Lower leg skin (tissue), 3 donors: ENCODE data around the gene ERCC6.

Experiments used
- CTCF ChIP-seq, 3 donors: fragments of 450-650 bp; IDR thresholded peaks; one replicate each; pipeline ENCODE4 v1.5.1; 2016; ENCODE audit warnings: antibody characterized with exemption in 3 of 3, mild to moderate bottlenecking in 3 of 3, moderate library complexity in 2 of 3
- POLR2A ChIP-seq, 2 donors: fragments of 450-650 bp; IDR thresholded peaks; one replicate each; pipeline ENCODE4 v1.6.1; 2016 to 2017; ENCODE audit warnings: antibody characterized with exemption in 2 of 2, mild to moderate bottlenecking in 1 of 2, moderate library complexity in 1 of 2

- TF ChIP-seq CTCF (IDR thresholded peaks at IDR 0.05), result no peak
- TF ChIP-seq POLR2A (IDR thresholded peaks at IDR 0.05), result no peak
These were observed 32.5 kb upstream of the ERCC6 start for GRCh38 chr10:49571388-49571787.
